Stimulated activated CD4-positive, alpha-beta T cell treated with anti-CD3 and anti-CD28 coated beads, Interleukin-2, amount 100 ng/mL, for 48 hours (primary cell): ENCODE data around the gene STKLD1.
"Not testable (repeated sequence)": the region's sequence is repeated elsewhere in the genome, so short reads cannot be mapped to it uniquely, and the experiment has no call there.

ENCODE experiments used
- DNase-seq, 2 donors: peaks; one replicate each; pipeline ENCODE4 v3.0.0-alpha.2; 2020

The STKLD1 gene

DNA sequence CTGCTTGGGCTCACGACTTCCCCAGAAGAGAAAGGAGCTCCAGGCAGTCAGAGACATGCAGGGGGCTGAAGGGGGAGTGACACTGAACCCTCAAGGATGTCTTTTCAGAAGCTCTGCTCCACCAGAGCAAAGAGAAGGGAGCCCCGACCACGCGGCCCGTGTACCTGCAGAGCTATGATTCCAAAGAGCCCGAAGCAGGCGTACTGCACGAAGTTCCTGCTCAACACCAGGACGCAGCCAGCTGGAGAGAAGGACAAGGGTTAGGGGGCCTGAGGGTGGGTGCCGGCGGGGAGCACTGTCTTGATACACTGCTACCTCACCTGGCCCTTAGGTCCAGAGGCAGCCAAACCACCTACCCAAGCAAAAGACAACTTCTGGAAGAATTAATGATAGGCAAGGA is 9.7 kb upstream of the STKLD1 start:
- no peak for DNase-seq

DNA sequence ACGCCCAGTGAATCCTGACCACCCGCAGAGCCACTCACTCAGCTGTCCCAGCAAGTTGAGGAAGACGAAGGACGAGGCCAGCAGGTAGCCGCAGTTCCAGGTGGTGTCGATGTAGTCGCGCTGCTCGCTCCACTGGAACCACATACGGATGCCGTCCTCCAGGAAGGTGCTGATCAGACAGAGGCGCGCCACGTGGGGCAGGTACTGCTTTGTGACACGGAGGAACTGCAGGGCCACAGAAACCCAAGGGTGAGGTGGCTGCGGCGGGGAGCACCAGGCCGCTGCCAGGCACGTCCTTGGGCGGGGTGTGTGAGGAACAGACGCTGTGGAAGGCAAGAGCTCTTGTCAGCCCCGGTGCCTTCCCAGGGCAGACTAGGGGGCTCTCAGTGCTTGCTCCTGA is 8.9 kb upstream of the STKLD1 start:
- DNase-seq, result no peak

DNA sequence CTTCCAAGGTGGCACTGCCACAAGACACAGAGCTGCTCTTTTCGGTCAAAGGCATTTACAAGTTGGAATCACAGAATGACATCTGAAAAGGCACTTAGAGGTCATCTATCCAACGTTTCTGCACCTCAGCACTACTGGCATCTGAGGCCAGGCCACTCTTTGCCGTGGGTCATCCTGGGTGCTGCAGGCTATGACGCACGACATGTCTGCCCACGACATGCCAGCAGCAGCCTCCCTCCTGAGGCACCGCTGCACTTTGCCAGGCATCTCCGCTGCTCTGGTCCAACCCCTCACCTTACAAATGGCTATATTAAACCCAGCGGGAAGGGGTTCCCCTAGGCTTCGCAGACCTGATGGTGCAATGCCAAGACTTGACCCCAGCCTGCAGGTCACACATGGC is 8.4 kb upstream of the STKLD1 start:
- no peak for DNase-seq

DNA sequence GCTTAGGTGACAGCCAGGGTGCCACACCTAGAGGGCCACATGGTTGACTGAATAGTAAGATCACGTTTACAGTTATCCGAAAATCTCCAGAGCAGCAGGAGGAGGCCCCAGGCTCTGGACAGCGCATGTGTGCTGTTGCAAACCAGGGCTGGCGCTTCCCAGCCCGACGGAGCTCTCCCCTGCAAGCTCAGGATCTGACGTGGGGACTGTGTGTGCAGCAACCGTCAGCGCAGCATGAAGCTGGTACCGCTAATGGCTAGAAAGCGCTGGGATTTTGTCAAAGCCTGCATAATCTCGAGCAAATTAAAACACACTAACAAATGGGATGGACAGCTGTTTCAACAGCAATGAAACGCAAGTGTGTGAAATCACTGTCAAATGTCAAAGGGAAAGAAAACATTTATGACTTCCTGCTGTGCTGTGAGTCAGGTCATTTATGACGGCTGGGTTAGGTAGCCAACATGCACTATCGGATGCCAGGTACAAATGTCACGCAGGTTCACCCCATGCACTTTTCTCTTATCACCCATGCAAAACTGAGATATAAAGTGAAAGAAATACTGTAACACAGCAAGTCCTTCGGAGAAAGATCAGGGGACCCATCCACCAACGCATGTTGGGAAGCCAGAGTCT is 7.8 kb upstream of the STKLD1 start:
- DNase-seq, result no peak

DNA sequence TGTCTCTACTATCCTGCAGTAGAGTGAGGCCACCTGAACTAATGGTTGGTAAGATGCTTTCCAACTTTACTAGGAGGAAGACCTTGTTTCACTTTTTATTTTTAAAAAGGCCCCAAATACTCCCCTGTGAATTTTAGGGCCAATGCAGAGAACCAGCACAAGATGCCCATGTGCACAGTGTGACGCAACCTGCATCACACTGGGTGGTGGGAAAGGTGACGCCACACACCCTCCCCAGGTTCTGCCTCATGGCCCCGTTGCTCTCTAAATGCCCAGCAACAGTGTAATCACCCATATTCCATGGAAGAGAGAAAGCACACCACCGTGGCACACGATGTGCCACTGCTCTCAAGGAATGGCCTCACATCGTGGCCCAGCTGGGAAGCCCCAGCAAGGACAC is 6.7 kb upstream of the STKLD1 start:
- no peak for DNase-seq

DNA sequence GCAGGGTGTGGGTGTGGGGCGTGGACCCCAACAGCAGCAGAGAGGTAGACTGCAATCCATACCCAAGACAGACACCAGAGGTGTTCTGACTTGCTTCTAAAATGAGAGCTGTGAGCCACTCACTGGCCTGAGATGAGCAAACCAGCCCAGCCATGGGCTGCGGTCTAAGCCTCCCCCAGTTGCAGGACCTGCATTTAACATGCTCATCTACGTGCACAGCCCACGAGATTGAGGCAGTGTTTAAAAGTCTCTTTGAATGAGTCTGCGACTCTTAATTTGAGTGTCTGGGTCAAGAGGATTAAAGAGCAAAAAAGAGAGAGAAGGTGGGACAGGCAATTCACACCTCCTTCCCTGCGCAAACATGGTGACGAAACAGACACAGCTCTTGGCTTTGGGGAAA is 6.2 kb upstream of the STKLD1 start:
- no peak for DNase-seq

DNA sequence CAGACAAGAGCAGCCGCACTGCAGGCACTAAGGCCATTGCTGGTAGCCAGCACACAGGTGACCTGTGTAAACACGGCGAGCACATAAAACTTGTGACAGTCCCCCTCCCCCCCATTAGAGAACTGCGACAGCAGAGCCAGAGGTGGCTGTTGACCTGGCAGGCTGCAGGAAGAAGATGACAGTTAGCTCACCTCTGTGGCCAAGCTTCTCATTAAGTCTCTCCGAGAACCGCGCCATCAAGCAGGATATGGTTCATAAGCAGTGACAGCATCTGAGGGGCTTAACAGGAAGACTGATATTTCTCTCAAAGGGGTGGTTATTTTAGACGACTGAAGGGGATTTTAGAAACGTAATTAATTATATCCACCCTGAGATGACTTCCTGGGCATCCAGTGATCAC is 5.5 kb upstream of the STKLD1 start:
- DNase-seq, result no peak

DNA sequence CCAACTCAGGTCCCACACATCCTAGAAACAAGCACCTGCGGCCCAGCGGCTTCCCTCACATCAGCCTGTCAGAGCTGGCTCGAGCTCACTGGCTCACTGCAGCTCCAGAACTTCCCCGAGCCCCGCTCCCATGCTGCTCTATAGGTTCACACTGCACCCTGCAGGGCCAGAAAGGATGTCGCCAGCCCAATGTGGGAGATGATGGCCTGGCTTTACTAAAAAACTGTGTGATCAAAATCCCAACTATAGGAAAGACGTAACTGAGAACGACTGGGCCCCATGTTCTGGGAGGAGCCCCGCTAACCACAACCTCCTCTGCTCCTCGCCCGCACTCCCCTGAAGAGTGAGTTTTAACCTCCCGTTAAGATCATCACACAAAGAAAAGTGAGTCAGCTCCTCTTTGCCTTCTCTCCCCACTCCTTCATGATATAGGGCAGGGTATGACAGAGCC is 4.9 kb upstream of the STKLD1 start:
- DNase-seq, result peak; percentile 67 to 68

DNA sequence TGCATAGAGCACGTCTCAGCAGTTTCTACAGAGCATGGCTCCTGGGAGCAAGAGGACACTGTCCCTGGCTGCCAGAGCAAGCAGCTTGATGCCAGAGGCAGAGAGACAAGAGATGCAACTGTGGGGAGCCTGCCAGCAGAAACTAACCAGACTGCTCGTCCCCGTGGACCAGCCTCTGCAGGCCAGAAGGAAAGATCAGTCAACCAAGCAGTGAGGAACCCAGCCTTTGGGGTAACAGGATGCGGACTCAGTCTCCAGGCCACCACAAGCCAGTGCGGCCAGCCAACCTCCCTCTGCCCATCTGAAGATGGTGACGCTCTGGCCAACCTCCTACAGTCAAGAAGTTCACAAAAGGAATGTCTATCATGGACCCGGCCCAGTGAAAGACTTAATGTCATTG is 4.0 kb upstream of the STKLD1 start:
- DNase-seq, result no peak

DNA sequence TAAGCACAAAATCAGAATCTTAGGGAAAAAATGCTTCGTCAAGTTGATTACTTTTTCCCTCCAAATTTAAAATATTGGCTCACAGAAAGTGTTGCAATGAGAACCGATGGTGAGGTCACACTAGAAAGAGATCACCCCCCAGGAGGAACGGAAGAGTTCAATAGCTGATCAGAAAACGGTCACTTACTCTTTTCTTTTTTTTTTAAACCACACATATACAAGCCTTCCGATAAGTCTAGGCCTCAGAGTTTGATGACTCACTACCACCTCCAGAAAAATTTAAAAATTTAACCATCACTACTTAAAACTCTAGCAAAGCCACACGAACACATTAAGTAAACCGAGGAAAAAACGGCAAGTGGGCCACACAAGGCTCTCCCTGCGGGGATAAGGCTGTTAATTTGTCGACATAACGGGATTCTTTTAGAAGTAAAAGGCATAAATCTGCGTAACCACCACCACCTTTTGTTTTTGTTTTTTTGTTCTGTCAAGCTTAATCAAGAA is 1.5 kb upstream of the STKLD1 start:
- DNase-seq, result no peak

DNA sequence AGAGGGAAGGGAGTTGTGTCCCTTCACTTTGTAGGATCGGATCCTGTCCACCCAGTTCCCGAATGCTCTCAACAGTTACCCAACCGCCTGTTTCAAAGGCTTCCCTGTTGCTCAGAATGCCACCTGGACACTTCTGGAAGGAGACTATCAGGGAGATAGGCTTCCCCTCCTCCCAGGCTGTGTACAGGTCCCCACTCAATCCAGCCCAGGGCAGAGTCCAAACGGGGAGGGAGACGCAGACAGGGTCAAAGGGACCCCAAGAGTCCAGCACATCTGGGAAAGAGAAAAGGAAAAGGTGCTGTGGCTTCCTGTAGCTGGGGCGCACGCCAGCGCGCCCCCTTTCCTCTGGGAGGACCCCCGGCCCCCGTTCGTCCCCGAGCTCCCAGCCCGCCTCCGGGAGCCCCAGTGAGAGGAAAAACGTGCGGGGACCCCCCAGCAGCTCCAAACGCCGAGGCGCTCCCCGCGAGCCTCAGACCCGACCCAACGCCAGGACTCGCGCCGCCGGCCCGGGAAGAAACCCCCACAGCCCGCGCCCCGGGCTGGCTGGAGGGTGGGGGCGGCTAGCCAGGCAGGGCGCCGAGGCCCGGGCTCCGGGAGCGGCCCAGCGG is 946 bp upstream of the STKLD1 start:
- DNase-seq, result no peak

DNA sequence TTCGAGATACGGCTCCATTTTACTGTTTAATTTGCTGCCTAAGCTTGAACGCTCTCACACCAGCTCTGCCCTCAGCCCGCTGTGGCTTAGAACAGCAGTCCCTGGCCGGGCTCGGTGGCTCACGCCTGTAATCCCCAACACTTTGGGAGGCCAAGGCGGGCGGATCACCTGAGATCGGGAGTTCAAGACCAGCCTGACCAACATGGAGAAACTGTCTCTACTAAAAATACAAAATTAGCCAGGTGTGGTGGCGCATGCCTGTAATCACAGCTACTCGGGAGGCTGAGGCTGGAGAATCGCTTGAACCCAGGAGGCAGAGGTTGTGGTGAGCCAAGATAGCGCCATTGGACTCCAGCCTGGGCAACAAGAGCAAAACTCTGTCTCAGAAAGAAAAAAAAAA is 1.1 kb downstream of the STKLD1 start:
- not testable (repeated sequence) for DNase-seq

DNA sequence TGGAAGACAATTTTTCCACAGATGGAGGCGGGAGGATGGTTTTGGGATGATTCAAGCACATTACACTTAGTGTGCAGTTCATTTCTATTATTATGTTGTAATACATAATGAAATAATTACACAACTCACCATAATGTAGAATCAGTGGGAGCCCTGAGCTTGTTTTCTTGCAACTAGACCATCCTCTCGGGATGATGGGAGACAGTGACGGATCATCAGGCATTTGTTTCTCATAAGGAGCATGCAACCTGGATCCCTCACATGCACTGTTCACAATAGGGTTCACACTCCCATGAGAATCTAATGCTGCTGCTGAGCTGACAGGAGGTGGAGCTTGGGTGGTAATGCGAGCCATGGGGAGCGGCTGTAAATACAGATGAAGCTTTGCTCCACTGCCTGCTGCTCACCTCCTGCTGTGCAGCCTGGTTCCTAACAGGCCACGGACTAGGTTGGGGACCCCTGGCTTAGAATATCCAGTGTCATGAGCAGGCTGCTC is 1.6 kb downstream of the STKLD1 start:
- DNase-seq, result no peak

DNA sequence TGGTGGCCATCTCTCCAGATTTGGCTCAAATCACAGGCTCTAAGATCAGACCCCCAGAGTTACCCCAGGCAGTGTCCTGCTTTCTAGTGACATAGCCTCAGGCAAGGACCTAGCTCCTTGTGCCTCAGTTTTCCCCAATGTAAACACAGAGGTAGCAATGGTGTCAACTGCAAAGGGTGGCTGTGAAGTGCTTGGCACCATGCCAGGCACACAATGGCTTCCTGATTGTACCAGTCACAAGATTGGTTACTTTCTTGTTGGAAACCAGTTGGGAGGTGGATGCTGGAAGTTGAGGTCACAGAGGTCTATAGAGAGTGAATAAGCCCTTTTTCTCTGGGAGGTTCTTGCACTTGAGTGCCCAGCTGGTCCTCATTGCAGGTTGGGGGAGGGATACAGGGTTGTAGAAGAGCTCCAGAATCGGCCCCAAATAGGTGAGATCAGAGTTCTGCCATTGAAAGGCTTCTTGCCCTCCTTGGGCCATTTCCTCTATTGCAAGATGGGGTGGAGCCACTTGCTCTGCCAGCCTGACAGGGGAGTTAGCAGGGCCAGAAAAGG is 2.3 kb downstream of the STKLD1 start:
- DNase-seq, result no peak

DNA sequence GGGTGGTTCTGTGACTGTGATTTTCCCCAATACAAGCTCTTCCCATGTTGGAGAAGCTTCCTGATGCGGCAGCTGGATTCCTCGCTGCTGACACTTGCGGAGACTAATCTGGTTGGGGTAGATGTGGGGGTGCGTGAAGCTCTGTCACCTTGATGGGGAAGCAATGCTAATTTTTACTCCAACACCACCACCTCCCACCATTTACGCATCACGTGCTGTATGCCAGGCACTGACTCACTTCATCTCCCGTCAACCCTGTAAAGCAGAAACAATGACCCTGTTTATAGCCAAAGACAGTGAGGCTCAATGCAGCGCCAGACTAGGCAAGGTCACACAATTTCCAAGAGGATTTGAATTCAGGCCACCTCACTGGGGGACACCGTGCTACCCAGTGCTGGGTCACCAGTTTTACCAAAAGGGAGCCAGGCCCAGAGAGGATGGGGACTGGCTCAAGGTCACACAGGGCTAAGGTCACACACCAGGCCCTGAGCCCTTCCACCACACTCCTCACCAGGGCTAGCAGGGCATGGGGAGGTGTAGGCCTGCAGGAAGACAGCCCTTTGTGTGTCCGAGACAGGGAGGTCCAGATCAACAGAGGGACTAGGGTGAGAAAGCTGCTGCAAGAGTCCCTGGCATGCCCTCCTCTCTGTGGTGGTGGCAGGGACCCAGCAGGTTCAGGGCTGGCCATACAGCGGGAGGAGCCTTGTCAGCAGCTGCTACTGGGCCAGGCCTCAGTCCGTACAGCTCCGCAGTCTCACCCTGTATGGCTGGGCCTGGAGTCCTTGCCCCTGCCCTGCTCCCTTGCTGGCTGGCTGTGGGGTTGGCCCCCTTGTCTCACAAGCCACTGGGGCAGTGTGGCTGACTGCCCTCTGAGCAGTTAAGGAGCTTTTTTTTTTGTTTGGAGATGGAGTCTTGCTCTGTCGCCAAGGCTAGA is 3.3 kb downstream of the STKLD1 start:
- DNase-seq, result no peak

DNA sequence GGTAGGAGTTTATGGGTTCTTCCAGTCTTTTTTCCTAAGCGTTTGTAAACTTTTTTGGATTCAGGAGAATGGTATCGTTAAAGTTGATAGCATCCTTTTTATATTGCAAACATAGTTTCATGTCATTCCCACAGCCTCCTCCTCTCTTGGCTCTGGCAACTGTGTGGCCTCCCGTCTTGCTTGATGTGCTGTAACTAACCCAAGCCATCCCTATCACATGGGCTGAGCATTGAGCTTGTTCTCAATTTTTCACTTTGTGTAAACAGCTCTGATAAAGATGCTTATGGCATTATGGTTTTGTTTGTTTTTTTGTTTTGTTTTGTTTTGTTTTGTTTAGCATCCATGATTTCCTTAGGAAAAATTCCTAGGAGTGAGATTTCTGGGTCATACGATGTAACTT is 4.6 kb downstream of the STKLD1 start:
- DNase-seq, result no peak

DNA sequence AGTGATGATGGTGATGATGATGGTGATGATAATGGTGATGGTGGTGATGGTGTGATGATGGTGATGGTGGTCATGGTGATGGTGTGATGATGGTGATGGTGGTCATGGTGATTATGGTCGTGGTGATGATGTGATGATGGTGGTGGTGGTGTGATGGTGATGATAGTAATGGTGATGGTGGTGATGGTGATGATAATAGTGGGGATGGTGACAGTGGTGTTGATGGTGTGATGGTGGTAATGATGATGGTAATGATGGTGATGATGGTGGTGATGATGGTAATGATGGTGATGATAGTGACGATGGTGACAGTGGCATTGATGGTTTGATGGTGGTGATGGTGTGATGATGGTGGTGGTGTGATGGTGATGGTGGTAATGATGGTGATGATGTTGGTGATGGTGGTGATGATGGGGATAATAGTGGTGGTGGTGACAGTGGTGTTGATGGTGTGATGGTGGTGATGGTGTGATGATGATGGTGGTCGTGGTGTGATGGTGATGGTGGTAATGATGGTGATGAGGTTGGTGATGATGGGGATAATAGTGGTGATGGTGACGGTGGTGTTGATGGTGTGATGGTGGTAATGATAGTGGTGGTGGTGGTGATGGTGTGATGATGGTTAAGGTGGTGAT is 6.5 kb downstream of the STKLD1 start:
- no peak for DNase-seq

DNA sequence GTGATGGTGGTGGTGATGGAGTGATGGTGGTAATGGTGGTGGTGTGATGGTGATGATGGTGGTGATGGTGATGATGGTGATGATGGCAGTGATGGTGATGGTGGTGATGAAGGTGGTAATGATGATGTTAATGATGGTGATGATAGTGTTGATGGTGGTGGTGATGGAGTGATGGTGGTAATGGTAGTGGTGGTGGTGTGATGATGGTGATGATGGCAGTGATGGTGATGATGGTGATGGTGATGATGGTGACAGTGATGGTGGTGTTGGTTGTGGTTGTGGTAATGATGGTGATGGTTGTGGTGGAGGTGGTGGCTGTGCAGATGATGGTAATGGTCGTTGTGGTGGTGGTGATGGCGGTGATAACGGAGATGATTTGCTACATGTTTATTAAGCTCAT is 7.3 kb downstream of the STKLD1 start:
- no peak for DNase-seq

DNA sequence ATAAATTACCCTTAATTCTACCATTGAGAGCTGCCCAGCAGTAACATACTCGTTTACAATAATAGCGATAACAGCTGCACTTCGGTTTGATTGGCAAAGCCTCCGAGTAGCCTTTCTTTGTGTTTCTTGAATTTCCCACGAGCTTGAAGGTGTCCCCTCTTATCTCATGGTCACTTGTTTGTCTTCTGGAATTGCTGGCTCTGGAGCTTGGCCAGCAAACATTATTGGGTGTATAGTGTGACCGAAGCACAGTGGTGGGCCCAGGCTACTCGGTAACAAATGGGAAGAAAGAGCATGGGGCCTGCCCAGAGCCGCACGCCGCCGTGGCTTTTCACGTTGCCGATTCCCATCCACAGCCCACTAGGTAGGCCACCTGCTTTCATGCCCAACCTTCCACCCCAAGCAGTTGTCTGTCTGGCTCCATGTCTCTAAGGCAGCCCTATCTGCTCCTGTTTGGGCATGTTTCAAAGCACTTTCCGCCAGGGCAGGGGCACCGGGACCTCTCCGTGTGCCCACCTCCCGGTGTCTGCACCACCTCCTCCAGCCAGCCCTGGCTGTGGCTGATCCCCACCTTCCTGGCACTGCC is 8.7 kb downstream of the STKLD1 start:
- DNase-seq, result no peak

DNA sequence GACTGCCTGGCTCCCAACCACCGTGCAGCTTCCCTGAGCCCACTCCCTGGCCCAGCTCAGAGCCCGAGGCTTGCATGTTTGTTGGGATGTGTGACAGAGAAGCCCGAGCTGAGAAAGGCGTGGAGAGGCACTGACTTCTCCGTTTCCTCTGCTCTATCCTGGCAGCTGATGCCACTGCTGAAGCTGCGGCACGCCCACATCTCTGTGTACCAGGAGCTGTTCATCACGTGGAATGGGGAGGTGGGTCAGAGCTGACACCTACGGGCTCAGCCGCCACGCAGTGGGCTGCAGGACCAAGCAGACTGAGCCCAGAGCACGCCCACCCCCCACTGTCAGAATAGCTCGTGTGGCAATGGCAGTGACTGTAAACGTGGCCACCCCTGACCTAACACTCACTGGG is 9.3 kb downstream of the STKLD1 start:
- DNase-seq, result no peak

DNA sequence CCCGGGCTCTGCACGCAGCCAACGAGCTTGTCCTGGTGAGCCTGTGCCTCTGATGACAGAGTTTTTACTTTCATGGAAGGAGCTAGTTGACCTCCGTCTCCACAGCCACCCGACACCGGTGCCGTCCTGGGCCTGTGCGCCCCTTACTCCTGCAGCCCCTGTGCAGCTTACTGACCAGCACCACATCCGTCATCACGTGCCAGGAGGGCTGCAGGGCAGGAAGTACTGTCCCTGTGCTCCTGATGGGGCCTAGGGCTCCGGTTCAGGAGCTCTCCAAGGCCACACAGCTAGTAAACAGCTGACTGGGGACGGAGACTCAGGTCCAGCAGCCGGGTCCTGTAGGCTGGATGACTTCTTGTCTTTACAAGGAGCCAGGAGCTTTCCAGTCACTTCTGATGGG is 10.2 kb downstream of the STKLD1 start:
- DNase-seq, result no peak

DNA sequence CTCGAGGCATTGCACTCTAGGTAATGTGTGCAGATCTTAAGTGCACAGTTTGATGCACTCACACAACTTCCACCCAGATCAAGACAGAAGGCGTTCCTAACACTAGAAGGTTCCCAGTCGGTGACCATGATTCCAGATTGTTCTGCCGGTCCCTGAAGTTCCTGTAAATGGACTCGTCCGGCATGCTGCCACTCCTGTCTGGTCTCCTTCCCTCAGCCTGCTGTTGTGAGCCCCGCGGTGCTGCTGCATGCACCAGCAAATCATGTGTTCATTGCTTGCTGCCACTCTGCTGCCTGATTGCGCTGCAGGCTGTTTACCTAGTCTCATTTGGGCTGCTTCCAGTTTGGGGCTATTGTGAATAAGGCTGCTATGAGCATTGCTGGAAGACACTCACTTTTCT is 11.5 kb downstream of the STKLD1 start:
- no peak for DNase-seq
